T-cell (primary cell): ENCODE results near the gene DBT. TPM values are rescaled to one million over a fixed set of nuclear protein-coding genes. Genes with fewer than 3 reads are reported as not detected.

ENCODE experiments used
- ATAC-seq, 4 experiments: fragments of 200-7000 bp in 3 of 4; fragments of 150-1000 bp in 1 of 4; cut with Tn5 transposase; replicated peaks in 1 of 4; 1 replicate in 3 of 4; 2 replicates in 1 of 4; pipeline ENCODE4 v1.10.0; 2021; ENCODE audit warnings: moderate library complexity in 3 of 4, mild to moderate bottlenecking in 2 of 4, moderate number of reproducible peaks in 1 of 4
- CTCF ChIA-PET, 2 donors: fragments of 300-600 bp; sonication (Branson Sonifier 250); formaldehyde crosslinking; loops; one replicate each; lab custom pipeline; 2022; ENCODE audit warnings: antibody characterized with exemption in 2 of 2; lab: Charles Lee
- POLR2A ChIA-PET, 2 donors: fragments of 300-600 bp; sonication (Branson Sonifier 250); formaldehyde crosslinking; loops; one replicate each; lab custom pipeline; 2022; ENCODE audit warnings: antibody characterized with exemption in 2 of 2; lab: Charles Lee
- DNase-seq, 35 experiments: peaks; one replicate each; pipeline versions ENCODE4 v3.0.0 to v3.0.0-alpha.2; 2013 to 2023
- H3K27ac ChIP-seq: one replicate; pipeline ENCODE4 v1.5.1; 2013; ENCODE audit warnings: low read length
- H3K27me3 ChIP-seq, 2 experiments: replicated peaks in 1 of 2; 1 replicate in 1 of 2; 2 replicates in 1 of 2; pipeline versions ENCODE4 v1.6.1 to v1.7.0; 2013; ENCODE audit warnings: low read length in 1 of 2, mixed read lengths in 1 of 2; ENCODE audit not compliant: control insufficient read depth in 2 of 2, insufficient read depth in 2 of 2; ENCODE audit errors: extremely low read depth in 1 of 2
- H3K36me3 ChIP-seq, 2 donors: 1 replicate in 1 of 2; 2 replicates in 1 of 2; pipeline versions ENCODE4 v1.6.1 to v1.7.0; 2013; ENCODE audit warnings: low read length in 1 of 2; ENCODE audit not compliant: control insufficient read depth in 2 of 2, insufficient read depth in 1 of 2; ENCODE audit errors: extremely low read depth in 1 of 2
- H3K4me1 ChIP-seq, 2 experiments: 1 replicate in 1 of 2; 2 replicates in 1 of 2; pipeline versions ENCODE4 v1.6.1 to v1.7.0; 2013; ENCODE audit warnings: low read length in 2 of 2, mixed read lengths in 1 of 2; ENCODE audit not compliant: insufficient read depth in 2 of 2, control insufficient read depth in 1 of 2; ENCODE audit errors: extremely low read depth in 1 of 2
- H3K4me3 ChIP-seq, 2 donors: 1 replicate in 1 of 2; 2 replicates in 1 of 2; pipeline versions ENCODE4 v1.5.1 to v1.7.0; 2013; ENCODE audit warnings: mild to moderate bottlenecking in 2 of 2, low read length in 1 of 2, moderate library complexity in 1 of 2; ENCODE audit not compliant: control insufficient read depth in 1 of 2; ENCODE audit errors: extremely low read depth in 1 of 2
- H3K9me3 ChIP-seq: 2 replicates; pipeline ENCODE4 v1.7.0; 2013
- H3K27ac Mint-ChIP-seq, 2 donors: one replicate each; pipeline ENCODE4 v1.8.0; 2020 to 2021; ENCODE audit warnings: mild to moderate bottlenecking in 2 of 2, mixed read lengths in 2 of 2
- H3K27me3 Mint-ChIP-seq, 2 donors: one replicate each; pipeline ENCODE4 v1.8.0; 2021 to 2022; ENCODE audit warnings: mixed read lengths in 2 of 2
- H3K36me3 Mint-ChIP-seq: one replicate; pipeline ENCODE4 v1.8.0; 2021; ENCODE audit warnings: mixed read lengths
- H3K4me1 Mint-ChIP-seq, 3 donors: one replicate each; pipeline ENCODE4 v1.8.0; 2020 to 2022; ENCODE audit warnings: mixed read lengths in 3 of 3, mild to moderate bottlenecking in 1 of 3
- H3K4me3 Mint-ChIP-seq, 3 donors: one replicate each; pipeline ENCODE4 v1.8.0; 2020 to 2022; ENCODE audit warnings: mild to moderate bottlenecking in 3 of 3, mixed read lengths in 3 of 3, moderate library complexity in 3 of 3
- H3K9me3 Mint-ChIP-seq, 3 donors: one replicate each; pipeline ENCODE4 v1.8.0; 2020 to 2022; ENCODE audit warnings: mixed read lengths in 3 of 3
- WGBS: methylation state at CpG from one replicate; pipeline ENCODE4 v1.1.5; 2013; ENCODE audit warnings: missing lambda C conversion rate; ENCODE audit not compliant: insufficient coverage; 5-methylcytosine and 5-hydroxymethylcytosine counted together
- total RNA-seq, 35 experiments: library from RNA in 6 of 35; stranded (reverse) in 6 of 35; fragments of 120-200 nt in 1 of 35; gene quantifications; one replicate each; pipeline versions ENCODE4 v1.2.1 to v1.2.4 and lab custom pipeline; 2013 to 2026

The DBT gene
- total RNA-seq, 5 donors from 2014 or later (not counting 1 experiment from before 2014, with no cell fraction given): 10.9 to 13.3 (median 12.3) TPM

DNA sequence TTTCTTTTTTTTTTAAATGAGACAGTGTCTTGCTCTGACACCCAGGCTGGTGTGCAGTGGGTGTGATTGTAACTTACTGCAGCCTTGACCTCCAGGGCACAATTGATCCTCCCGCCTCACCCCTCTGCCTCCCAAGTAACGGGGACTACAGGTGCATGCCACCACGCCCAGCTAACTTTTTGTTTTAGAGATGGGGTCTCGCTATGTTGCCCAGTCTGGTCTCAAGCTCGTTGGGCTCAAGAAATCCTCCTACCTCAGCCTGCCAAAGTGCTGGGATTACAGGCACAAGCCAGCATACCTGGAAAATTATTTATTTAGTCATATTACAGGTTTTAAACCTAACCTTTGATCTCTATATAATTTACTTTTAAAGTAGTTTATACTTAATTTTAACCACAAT, 84.9 kb downstream of the DBT start:
- no CpG with 5 or more reads among the region's 5 CpGs for WGBS
- DNase-seq (no peak), ATAC-seq (no peak)
- Histone ChIP-seq H3K4me1 (no peaks in the 10 kb centered on the region), H3K9me3 (no peaks in the 10 kb centered on the region), H3K36me3 (no peaks in the 10 kb centered on the region), H3K27ac (no peak overlapping the region), H3K27me3 (no peaks in the 10 kb centered on the region), H3K4me3 (no peak overlapping the region)
- H3K4me1 Mint-ChIP-seq: no peaks in the 10 kb centered on the region
- no peaks in the 10 kb centered on the region for H3K27me3 Mint-ChIP-seq
- peaks cover 6% of the 10 kb centered on the region for H3K36me3 Mint-ChIP-seq
- H3K4me3 Mint-ChIP-seq: no peak overlapping the region
- H3K27ac Mint-ChIP-seq: no peak overlapping the region
- no peaks in the 10 kb centered on the region for H3K9me3 Mint-ChIP-seq
- CTCF ChIA-PET: no interaction called here
- POLR2A ChIA-PET: interaction anchor here in 1 of 2 donors (0.5 kb wide), 1 partner anchor 92 kb away, joined by 3 read pairs; no protein-coding TSS in a partner anchor

GRCh38 chr1:100164216-100164615, 85.4 kb downstream of the DBT start:
- H3K4me3 ChIP-seq: no peak overlapping the region
- no peak for DNase-seq
- Mint-ChIP-seq H3K27ac (no peak overlapping the region), H3K9me3 (no peaks in the 10 kb centered on the region), H3K27me3 (no peaks in the 10 kb centered on the region), H3K4me3 (no peak overlapping the region), H3K4me1 (no peaks in the 10 kb centered on the region), H3K36me3 (peaks cover 6% of the 10 kb centered on the region)
- ChIA-PET POLR2A (interaction anchor here in 1 of 2 donors (0.5 to 0.6 kb wide), 2 partner anchors 11 to 92 kb away, joined by 3 read pairs; no protein-coding TSS in a partner anchor), CTCF (interaction anchor here in 1 of 2 donors (0.5 kb wide), 1 partner anchor 45 kb away, joined by 4 read pairs; no protein-coding TSS in a partner anchor)
- no peaks in the 10 kb centered on the region for H3K4me1 ChIP-seq
- no peak for ATAC-seq
- no peaks in the 10 kb centered on the region for H3K9me3 ChIP-seq
- WGBS: 40% methylated on average over 1 of the region's 2 CpGs
- H3K27ac ChIP-seq: no peak overlapping the region
- no peaks in the 10 kb centered on the region for H3K27me3 ChIP-seq
- no peaks in the 10 kb centered on the region for H3K36me3 ChIP-seq

- H3K4me1 ChIP-seq: no peaks in the 10 kb centered on the region
- H3K27me3 ChIP-seq: no peaks in the 10 kb centered on the region
- Mint-ChIP-seq H3K27me3 (no peaks in the 10 kb centered on the region), H3K4me3 (no peak overlapping the region), H3K9me3 (no peaks in the 10 kb centered on the region), H3K4me1 (no peaks in the 10 kb centered on the region), H3K27ac (no peak overlapping the region), H3K36me3 (peaks cover 6% of the 10 kb centered on the region)
- H3K36me3 ChIP-seq: no peaks in the 10 kb centered on the region
- no peak for DNase-seq
- no peaks in the 10 kb centered on the region for H3K9me3 ChIP-seq
- ChIA-PET POLR2A (interaction anchor here in 1 of 2 donors (0.6 kb wide), 1 partner anchor 255 kb away, joined by 5 read pairs; no protein-coding TSS in a partner anchor), CTCF (no interaction called here)
- no peak overlapping the region for H3K27ac ChIP-seq
- H3K4me3 ChIP-seq: no peak overlapping the region
- no peak for ATAC-seq
Measured at GRCh38 chr1:100162881-100163280, 86.8 kb downstream of the DBT start.

- H3K27ac Mint-ChIP-seq: peak overlapping the region; percentile 53 to 56
- H3K36me3 ChIP-seq: peaks cover 0 to 13% of the 10 kb centered on the region in 2 donors
- peaks cover 11% of the 10 kb centered on the region for H3K36me3 Mint-ChIP-seq
- no peaks in the 10 kb centered on the region for H3K27me3 Mint-ChIP-seq
- CTCF ChIA-PET: no interaction called here
- no peaks in the 10 kb centered on the region for H3K9me3 Mint-ChIP-seq
- WGBS: no CpG with 5 or more reads among the region's 4 CpGs
- H3K4me3 ChIP-seq: no peak overlapping the region
- no peaks in the 10 kb centered on the region for H3K9me3 ChIP-seq
- H3K27ac ChIP-seq: no peak overlapping the region
- POLR2A ChIA-PET: no interaction called here
- DNase-seq (no peak), ATAC-seq (no peak)
- H3K4me3 Mint-ChIP-seq: no peak overlapping the region
- peaks cover 0 to 2% of the 10 kb centered on the region in 2 experiments for H3K4me1 ChIP-seq
- H3K27me3 ChIP-seq: no peaks in the 10 kb centered on the region
- peaks cover 6 to 9% (median 8%) of the 10 kb centered on the region in 3 donors for H3K4me1 Mint-ChIP-seq
Measured at GRCh38 chr1:100152271-100152670, 97.4 kb downstream of the DBT start.

DNA sequence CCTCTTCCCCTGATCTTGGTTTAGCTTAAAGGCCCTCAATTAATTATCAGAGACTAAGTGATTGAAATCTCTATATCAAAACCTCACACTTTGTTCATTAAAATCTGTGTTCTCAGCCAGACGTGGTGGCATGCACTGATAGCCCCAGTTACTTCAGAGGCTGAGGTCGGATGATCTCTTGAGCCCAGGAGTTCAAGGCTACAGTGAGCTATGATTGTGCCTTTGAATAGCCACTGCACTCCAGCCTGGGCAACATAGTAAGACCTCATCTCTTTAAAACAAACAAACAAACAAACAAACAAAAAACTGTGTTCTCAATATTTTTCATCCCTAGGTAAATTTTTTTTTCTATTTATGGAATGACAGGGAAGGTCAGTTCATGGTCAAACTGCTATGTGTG, 98.0 kb downstream of the DBT start:
- H3K36me3 Mint-ChIP-seq: peaks cover 13% of the 10 kb centered on the region
- POLR2A ChIA-PET: no interaction called here
- CTCF ChIA-PET: no interaction called here
- Histone ChIP-seq H3K4me1 (peaks cover 0 to 2% of the 10 kb centered on the region in 2 experiments), H3K4me3 (no peak overlapping the region), H3K27ac (no peak overlapping the region), H3K27me3 (no peaks in the 10 kb centered on the region), H3K36me3 (peaks cover 0 to 17% of the 10 kb centered on the region in 2 donors), H3K9me3 (no peaks in the 10 kb centered on the region)
- H3K4me3 Mint-ChIP-seq: no peak overlapping the region
- peaks cover 6 to 9% (median 8%) of the 10 kb centered on the region in 3 donors for H3K4me1 Mint-ChIP-seq
- peak overlapping the region; percentile 40 to 56 for H3K27ac Mint-ChIP-seq
- H3K9me3 Mint-ChIP-seq: no peaks in the 10 kb centered on the region
- DNase-seq (no peak), ATAC-seq (no peak)
- 100% methylated on average over 1 of the region's 2 CpGs for WGBS
- H3K27me3 Mint-ChIP-seq: no peaks in the 10 kb centered on the region

DNA sequence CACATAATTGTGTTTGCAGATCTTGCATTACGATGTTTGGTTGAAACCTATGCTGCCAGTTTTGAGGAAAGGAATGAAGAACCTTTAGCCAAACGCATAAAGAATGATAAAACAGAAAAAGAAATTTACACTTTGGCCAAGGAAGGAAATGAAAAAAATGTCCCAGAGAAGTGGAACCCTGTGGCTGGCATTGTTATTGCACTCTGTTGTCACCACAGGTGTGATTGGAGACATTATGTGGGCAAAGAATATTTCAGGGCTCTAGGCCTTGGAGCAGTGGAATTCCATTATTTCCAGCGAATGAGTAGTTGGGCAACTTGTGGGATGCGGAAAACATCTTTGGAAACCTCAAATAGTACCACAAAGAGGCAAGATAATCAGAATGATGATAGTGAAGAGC, 101.8 kb downstream of the DBT start:
- ATAC-seq (no peak), DNase-seq (no peak)
- CTCF ChIA-PET: no interaction called here
- no peak overlapping the region for H3K27ac ChIP-seq
- H3K4me3 ChIP-seq: no peak overlapping the region
- Mint-ChIP-seq H3K27me3 (no peaks in the 10 kb centered on the region), H3K36me3 (peaks cover 35% of the 10 kb centered on the region), H3K4me3 (no peak overlapping the region), H3K4me1 (peaks cover 6 to 9% (median 8%) of the 10 kb centered on the region in 3 donors), H3K9me3 (no peaks in the 10 kb centered on the region), H3K27ac (peak overlapping the region in 1 of 2 donors; percentile 38)
- WGBS: 92% methylated on average over 2 of the region's 4 CpGs
- POLR2A ChIA-PET: no interaction called here
- H3K4me1 ChIP-seq: peaks cover 0 to 2% of the 10 kb centered on the region in 2 experiments
- peaks cover 0 to 55% of the 10 kb centered on the region in 2 donors for H3K36me3 ChIP-seq
- H3K9me3 ChIP-seq: no peaks in the 10 kb centered on the region
- no peaks in the 10 kb centered on the region for H3K27me3 ChIP-seq
